ENCODE measurements around the gene DRD4. TPM values are rescaled to one million over a fixed set of nuclear protein-coding genes. Genes with fewer than 3 reads are reported as not detected.

Gene DRD4
- total and polyA plus RNA-seq, 9 of the 15 experiments (the other 6 are each of a cell fraction or from before 2014, with no cell fraction given), result 0.04 to 0.95 (median 0.21) TPM; not detected in 5

GRCh38 chr11:620935-621814 is 15.9 kb upstream of the DRD4 start:
- FAIRE-seq (no peak), ATAC-seq (no peak; the same call in 2 of the 3 replicates), DNase-seq (ENCODE audit: extremely low read depth in 1 of 4, low spot score in 3 of 4) (no peak)
- no peak for TF ChIP-seq XRCC3 (IDR thresholded peaks at IDR 0.05)
- no peak for TF ChIP-seq NFATC3 (IDR thresholded peaks at IDR 0.05)
- 0 out of 2 replicates have a peak, but pooled peaks have one; percentile 37 for TF ChIP-seq POLR2G (IDR thresholded peaks at IDR 0.05; ENCODE audit: low read depth, low read length)
- no peak for TF ChIP-seq ZNF354B (CRISPR knock-in tag; IDR thresholded peaks at IDR 0.05)
- no peak for TF ChIP-seq ZNF583 (CRISPR knock-in tag; IDR thresholded peaks at IDR 0.05)
- TF ChIP-seq FIP1L1 (IDR thresholded peaks at IDR 0.05; ENCODE audit: low read depth, low read length, poor library complexity, severe bottlenecking), result peak; percentile 9
- TF ChIP-seq POLR2A (conservative IDR thresholded peaks at IDR 0.05), result peak; percentile 36; the same call in 1 of the 2 replicates
- in situ Hi-C loops (cut with MboI), result no loop called here
- Histone ChIP-seq H3K9me1 (ENCODE audit: control insufficient read depth, insufficient read depth, low read length) (peaks cover 6% of the 10 kb centered on the region), H4K20me1 (replicated peaks; ENCODE audit: control insufficient read depth, insufficient read depth, low read length) (no peaks in the 10 kb centered on the region), H3K27me3 (ENCODE audit: control insufficient read depth in 2 of 2, insufficient read depth in 2 of 2, low read length in 2 of 2) (no peaks in the 10 kb centered on the region), H3K4me2 (ENCODE audit: insufficient read depth, low read length) (no peak overlapping the region), H3K79me2 (ENCODE audit: control insufficient read depth, insufficient read depth, low read length) (no peaks in the 10 kb centered on the region; the same call in 2 of the 3 replicates), H3K9ac (ENCODE audit: insufficient read depth in 1 of 2, low read depth in 2 of 2, low read length in 2 of 2) (no peak overlapping the region; a peak in 1 of 4 replicates), H3K9me3 (replicated peaks; ENCODE audit: control insufficient read depth, insufficient read depth, low read depth, low read length) (no peaks in the 10 kb centered on the region), H3K4me1 (replicated peaks in 1 of 2; ENCODE audit: control insufficient read depth in 2 of 2, insufficient read depth in 2 of 2, low read length in 2 of 2) (peaks cover 3 to 74% of the 10 kb centered on the region in 2 experiments; a peak in 3 of 5 replicates), H3K4me3 (no peak overlapping the region), H2AFZ (ENCODE audit: low read depth, low read length) (no peak overlapping the region), H3K36me3 (ENCODE audit: control insufficient read depth, insufficient read depth, low read length) (peaks cover 37% of the 10 kb centered on the region; the same call in 2 of the 3 replicates), H3K27ac (ENCODE audit: extremely low read depth, low read depth, low read length) (no peak overlapping the region)
- BruUV-seq (replicated peaks), result no TSS peak
- intact Hi-C loops (cut with micrococcal nuclease), result no loop called here
- ChIA-PET CTCF (ENCODE audit: low intra/inter-chr PET ratio) (interaction anchor here (0.6 kb wide), 1 partner anchor 40 kb away, joined by 3 read pairs; no protein-coding TSS in a partner anchor), POLR2A (no interaction called here)
- 84% methylated on average over 30 of the region's 45 CpGs for WGBS (ENCODE audit: insufficient coverage, low coverage, missing lambda C conversion rate)
